ENCODE measurements around the gene TMPRSS15.
"Not testable (repeated sequence)": the region's sequence is repeated elsewhere in the genome, so short reads cannot be mapped to it uniquely, and the experiment has no call there.

Gene TMPRSS15

DNA sequence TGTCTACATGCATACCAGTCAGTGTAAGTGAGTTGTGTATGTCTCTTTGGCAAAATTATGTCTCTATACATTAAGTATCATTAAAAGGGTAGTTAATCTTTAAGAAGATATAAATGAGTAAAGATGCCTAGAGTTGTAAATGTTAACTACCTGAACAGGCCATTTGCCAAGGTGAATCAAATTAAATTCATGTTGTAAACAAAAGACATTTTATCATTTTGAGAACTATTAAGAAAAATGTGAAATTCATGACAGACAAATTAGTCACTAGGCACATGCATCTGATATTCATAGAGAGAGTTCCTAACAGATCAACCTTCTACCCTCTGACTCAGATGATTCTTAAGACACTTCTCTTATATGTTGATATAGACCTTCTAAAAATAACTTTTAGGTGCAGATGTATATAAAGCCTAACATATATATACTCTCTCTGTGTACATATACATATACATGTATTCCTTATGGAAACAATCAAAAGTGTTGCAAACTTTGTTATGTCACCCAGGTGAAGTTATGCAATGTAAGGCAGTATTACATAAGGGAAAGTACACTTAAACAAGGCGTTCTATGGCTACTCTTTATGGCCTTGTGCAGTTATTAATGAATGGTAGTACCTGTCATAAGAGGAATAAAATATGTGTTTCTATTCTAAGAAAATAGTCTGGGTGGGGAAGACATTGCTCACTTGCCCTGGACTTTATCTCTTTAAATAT is at the start of gene TMPRSS15:
Gene TMPRSS15 (minus strand): TSS at position 51 of the 716 bp plus-strand sequence. CDS start 163 bp downstream, outside the sequence.
- no peak for DNase-seq

DNA sequence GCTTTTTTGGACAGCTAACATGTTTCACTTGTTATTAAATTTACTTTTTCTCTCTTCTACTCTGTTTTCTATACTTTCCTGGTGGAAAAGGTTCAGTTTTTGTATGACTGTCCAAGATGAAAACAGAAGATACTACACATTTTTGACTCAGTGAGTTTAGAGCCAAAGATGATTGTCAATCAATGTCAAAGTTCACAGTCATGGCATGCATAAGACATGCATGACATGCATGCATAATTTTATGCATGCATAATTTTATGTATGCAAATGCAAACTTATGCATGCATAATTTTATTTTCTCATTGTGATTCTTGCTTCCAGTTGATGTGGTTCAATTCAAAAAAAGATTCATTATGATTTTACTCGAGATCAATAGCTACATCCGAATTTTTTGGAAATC is 48.1 kb upstream of the TMPRSS15 start:
- DNase-seq: no peak

DNA sequence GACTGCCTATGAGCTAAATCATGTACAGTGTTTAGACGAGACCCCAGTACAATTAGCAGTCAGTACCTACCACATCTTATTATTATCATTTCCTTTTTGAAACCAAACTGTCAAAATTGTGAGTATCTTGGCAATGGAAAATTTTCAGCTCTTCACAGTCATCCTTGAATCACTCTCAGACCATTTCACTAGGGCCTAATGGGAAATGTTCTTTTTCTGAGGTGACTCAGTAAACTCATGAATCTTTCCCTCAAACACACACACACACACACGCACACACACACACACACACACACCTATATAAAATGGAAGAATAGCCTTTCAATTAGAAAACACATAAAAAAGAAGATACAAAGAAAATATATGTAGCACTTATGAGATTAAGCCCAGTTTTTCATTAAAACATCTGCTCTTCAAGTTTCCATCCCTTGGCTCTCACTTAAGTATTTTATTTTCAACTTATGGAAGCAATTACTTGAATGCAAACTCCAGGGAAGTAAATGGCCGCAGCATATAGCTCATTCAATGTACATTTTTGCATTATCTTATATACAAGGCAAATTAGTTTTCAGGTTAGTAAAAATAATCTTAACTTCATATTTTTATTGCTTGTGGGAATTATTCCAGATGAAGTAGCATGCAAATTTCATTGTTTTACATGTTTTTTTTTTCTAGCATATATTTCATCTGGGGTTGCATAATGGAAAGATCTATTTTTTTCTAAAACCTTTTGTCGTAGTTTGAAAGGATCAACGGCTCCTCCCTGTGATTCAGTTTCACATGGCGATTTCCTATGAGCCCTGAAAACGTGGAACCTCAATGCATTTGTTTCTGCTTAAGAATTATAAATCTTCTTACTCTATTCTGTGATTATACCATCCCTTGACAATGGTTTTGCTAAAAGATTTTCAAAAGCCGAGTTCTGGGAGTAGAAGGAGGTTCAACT is 46.3 kb upstream of the TMPRSS15 start:
- no peak for DNase-seq

DNA sequence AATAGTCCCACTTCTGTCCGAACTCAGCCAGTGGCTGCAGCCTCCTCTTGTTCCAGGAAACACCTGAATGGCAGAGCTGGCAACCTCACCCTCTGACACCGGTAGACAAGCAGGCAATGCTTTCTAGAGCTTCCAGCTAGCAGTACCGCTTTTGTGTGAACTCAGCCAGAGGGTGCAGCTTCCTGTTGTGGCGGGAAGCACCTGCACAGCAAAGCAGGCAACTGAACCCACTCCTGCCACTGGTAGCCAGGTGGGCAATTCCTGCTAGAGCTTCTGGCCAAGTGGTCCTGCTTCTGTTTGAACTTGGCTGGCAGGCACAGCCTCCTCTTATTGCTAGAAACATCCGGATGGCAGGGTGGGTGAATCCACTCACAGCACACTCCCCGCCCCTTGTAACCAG is 40.1 kb upstream of the TMPRSS15 start:
- no peak for DNase-seq

DNA sequence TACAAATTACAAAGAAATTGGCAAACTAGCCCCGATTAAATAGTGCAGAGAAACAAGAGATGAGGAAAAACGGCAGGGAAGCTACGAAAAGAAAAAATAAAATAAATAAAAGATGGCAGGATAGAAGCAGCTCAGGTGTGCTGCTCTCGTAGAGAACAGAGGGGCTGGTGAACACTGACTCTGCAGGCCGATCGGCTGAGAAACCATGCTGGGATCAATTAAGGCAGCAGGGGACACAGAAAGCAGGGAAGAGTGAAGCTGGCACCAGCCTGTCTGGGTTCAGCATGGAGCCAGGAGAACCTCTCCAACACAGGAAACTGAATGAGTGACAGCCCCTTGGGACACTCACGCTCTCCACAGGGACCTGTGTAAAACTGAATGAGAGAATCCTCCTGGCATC is 39.5 kb upstream of the TMPRSS15 start:
- no peak for DNase-seq

DNA sequence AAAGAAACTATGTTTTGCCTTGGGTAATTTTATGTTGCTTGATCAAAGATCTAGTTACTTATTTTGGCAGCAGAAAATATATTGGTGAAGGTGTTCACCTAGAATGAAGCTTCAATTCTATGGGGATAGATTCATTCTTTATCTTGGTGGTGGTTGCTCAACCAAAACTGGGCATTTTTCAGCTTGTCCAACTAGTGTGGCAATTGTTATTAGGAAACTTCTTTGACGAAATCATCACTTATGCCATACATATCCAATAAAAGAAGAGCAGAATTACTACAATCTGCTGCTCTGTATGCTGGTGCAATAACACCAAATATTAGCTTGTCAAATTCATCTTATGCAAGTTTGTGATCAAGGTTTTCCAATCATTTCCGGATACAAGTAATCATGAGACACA is 26.8 kb upstream of the TMPRSS15 start:
- no peak for DNase-seq

DNA sequence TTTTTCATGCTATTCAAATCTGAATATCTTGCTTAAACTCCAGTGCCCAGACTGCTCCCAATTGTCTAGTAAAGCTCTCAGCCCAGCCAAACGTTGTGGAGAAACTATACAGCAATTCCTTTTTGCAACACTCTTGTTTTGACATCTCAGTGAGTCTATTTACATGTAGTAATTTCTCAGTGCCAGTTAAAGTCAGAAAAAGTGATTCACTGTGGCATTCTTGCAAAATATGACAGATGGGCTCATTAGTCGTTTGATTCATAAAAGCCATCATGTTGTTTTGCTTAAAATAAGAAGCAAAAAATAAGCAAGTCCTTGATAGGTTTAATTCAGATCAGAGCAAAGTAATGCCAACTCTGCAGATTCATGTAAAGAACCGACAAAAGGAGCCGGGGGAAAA is 20.7 kb upstream of the TMPRSS15 start:
- DNase-seq: no peak

DNA sequence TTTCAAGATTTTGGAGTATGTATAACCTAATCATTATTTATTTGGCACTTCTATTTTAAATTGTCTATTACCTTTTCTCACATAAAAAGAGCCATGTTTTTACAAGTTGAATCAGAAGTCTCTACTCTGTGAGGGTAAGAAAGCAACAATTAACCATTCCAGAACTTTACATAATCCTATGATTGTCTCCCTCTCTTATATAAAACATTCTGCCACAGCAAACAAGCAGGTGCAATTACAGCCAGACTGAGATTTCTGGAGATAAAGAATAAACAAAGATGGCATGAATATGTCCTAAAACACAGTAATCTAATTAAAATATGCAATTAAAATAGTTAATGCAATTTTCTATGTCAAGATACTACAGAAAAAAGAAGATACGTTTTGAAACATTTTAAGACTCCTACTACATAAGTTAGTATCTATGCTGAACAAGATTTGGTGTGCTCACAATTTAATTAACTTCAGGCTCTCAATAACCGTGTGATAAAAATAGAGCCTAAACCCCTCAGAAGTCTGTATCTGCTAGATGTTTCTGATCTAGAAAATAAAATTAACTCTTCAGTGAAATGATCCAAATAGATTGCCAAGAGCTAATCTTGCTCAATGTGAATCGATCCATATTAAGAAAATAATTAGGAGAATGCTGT is 13.7 kb upstream of the TMPRSS15 start:
- no peak for DNase-seq

DNA sequence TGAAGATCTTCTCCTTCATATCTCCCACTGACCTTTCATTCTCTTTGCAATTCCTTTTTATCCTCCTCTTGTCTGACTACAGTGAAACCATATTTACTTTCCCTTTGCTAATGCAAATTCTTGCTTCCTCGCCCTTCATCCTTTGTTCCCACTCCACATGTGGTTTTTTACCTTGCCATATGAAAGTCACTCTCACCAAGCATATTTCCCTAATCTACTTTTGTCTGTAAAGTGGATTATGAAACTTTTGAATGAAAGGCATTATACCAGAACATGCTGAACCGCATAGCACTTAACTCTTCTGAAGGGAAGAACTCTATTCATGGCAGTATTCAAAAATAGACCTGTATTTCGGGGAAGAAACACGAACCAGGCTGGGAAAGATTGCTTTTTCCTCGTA is 8.0 kb upstream of the TMPRSS15 start:
- DNase-seq: no peak

DNA sequence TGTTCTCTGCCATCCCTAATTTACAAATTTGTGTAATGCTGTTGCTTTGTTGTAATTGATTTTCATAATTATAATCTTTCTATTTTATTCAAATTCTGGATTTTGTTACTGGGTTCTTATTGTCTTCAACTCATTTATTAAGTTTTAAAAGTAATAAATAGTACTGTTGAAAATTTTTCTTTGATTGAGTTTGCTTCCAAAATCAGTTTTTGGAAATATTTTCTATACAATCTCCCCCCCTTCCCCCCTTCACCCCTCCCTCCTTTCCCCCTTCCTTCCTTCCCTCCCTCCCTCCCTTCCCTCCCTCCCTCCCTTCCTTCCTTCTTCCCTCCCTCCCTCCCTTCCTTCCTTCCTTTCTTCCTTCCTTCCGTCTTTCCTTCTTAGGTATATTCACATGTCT is 6.0 kb upstream of the TMPRSS15 start:
- DNase-seq: no peak

DNA sequence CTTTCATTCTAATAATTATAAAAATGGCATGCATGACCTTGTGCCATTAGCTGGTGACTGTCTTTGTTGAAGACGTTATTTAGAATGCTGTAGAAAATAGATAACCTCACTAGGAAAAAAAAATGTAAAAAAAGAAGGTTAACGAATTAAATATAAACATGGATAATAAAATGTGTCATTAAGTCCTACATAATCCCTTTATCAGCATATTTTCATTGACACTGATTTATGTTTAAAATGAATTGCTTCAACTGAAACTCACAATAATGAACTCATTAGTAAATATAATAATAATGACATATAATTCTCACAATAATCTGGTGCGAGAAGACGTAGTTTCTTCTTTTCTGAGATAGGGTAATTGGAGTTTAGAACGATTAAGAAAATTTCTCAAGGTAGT is 4.7 kb downstream of the TMPRSS15 start:
- no peak for DNase-seq

DNA sequence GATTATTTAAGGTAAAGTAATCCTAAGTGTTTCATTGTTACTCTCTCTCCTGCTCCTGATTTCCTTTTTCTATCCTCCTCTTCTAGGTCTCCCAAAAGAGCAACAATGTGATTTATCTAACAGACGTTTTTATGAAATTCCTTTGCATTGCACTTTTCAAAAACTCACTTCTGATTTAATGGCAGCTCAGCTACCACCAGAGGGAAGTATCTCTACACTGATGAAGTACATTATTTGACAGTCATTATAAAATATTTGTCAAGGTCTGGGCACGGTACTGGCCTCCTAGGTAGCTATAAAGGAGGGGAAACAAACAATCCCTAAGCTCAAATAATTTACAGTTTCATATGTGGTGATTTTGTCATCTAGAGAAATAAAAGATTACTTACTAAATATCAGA is 15.6 kb downstream of the TMPRSS15 start:
- no peak for DNase-seq

DNA sequence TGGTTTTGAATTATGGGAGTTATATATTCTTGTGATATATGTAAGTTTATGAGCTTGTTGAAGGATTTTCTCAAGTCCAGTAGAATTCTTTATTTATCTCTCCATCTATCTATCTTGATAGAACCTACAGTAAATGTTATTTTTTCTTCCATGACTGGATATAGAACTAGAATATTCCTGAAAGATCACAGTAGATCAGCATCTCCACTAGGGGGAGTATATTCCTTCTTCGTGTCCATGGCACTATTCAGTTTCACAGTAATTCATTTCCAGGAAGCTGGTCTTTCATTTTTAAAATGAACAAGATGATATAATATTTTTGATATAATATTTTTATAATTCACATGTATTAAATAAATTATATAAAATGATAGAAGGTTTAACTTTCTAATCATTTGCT is 18.8 kb downstream of the TMPRSS15 start:
- no peak for DNase-seq

DNA sequence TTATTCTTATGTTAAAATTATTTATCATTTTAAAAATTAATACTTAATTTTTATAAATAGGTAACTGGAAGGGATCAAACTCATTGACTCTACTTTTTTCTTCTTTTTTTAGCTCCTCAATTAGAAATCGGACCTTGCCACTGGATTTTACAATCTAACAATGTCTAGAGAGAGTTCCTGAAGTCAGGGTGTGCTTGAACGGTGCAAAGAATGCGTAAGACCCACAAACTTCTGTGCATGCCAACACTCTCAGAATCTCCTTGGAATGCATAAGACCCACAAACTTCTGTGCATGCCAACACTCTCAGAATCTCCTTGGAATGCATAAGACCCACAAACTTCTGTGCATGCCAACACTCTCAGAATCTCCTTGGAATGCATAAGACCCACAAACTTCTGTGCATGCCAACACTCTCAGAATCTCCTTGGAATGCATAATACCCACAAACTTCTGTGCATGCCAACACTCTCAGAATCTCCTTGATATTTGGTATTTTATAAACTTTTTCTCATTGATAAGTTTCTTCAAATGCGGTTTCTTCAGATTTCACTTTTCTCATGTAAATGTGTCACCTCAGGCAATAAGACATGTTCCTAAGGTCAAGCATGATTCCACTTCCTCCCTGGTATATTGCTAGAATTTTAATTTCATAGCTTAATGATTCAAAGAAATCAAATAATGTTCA is 20.5 kb downstream of the TMPRSS15 start:
- not testable (repeated sequence) for DNase-seq

DNA sequence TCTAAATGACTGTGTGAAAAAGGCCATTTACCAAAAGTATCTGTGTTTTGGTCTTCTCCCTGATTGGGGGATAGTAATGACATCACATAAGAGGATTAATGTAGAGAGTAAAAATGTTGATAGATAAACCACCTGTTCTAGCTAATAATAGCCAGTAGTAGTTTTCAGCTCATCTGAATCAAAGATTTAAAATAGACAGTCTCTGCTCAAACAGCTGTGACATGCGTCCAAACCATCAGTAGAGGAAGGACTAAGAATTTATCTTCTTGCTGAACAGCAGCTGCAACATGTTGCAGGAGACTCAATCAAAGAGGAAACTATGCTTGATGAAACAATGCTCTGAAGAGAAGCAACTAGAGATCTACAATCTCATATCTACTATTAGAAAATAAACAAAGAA is 21.4 kb downstream of the TMPRSS15 start:
- DNase-seq: no peak

DNA sequence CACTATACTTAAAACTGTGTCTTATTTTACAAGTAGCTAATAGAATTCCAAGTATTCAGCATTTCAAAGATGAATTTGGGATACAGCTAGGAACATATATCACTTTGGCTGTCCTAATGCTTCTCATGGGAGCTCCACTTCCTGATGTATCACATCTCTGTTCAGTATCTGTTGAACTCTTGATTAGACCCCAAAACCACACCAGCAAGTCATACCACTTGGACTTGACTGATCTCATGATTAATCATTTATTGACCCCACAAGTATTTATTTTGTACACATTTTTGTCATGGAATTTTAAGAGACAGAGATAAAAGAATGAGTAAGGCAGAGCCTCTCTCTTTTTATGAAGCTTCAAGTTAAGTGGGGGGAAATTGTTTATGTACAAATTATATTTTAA is 30.0 kb downstream of the TMPRSS15 start:
- DNase-seq: no peak

DNA sequence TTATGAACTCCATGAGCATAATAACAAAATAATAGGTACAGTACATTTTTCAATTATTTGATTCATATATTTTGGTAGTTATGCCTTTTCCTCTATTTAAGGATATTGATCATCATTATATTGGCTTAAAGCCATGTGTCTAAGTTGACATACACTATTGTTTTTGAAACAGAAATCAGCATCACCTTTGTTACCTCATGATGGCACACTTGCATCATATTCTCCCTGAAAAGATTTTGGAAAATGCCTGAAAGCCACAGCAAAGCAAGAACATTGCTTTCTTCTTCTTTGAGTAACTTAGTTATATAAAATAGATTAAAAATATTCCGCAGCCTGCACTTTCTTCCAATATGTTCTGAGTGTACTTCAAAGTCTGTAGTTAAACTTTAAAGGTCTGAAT is 33.3 kb downstream of the TMPRSS15 start:
- no peak for DNase-seq

DNA sequence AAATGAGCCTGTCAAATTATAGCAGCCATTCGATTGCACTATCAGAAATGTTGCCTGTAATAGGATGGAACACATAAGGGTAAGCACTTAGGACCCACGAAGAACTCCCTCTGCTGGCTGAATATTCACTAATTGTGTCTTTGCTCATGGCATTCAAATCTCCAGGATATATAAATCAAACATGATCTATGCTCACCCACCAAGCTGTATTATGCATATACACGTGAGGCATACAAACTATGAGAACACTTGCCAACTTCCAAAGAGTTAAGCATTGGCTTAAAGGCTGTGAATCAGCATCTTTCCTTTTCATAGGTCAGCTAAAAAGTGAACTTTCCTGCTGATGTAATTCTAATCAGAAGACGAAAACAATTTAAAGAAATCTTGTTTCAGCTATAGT is 34.5 kb downstream of the TMPRSS15 start:
- DNase-seq: no peak

DNA sequence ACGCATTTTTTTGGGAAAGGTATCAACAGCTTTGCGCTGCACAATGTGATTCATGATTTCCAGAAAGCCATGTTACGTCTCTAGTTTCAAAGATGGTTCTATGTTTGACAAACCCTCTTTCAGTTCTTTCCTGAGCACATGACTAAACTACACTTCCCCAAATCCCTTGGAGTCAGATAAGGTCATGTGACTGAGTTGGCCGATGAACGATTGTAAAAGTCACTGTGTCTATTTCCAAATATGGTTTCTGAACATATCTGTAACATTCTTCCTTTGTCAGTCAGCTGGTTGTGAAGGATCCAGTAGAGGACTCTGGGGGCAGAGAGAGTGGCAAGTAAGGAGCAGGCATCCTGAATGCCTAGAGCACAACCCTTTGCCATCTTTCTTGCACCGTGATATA is 35.4 kb downstream of the TMPRSS15 start:
- no peak for DNase-seq

DNA sequence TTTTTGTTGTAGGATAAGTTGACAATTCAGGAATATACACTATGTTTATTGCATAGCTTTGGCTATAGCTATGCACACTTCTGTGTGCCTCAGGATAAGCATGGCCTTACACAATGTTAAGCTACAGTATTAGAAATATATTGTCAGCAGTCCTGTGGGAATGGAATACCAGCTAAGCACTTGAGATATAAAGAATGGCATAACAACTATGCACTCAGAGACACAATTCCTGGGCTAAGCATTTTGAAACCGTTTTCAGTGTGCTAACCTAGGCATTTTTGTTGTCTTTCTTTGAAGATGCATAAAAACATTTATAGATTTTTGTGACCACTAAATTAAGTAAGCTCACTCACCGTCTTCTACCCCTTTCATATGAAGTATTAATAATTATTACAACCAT is 46.8 kb downstream of the TMPRSS15 start:
- no peak for DNase-seq

DNA sequence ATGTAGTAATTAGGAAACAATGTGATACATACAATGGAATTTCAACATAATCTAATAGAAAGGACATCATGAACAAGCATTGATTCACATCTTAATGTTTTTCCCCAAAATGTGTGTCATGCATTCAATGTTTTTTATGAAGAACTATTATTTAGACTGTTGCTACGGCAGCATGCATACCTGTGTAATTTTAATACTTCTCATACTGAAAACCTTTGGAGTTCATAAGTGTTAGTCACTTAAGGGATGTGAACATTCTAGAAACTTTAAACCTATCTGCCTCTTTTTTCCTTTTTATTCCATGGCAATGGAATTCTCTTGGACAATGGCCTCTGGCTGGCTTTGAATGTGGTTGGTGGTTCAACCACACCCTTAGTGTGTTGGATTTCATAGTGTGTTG is 48.6 kb downstream of the TMPRSS15 start:
- no peak for DNase-seq

DNA sequence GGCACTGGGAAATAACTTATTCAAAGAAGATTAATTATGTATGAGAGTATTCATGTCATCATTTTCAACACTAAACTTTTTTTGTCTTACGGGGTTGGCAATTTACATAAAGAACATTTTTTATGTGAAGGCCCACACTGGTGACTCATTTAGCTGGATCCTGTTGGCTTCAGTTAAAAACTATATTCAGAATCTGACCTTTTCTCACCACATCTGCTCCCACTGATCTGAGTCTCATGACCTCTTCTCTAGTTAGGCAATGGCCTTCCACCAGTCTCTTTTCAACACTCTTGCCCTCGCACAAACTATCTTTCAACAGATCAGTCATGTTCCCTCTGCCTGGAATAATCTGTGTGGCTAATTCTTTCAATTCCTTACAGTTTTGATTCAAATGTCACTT is 53.4 kb downstream of the TMPRSS15 start:
- no peak for DNase-seq

DNA sequence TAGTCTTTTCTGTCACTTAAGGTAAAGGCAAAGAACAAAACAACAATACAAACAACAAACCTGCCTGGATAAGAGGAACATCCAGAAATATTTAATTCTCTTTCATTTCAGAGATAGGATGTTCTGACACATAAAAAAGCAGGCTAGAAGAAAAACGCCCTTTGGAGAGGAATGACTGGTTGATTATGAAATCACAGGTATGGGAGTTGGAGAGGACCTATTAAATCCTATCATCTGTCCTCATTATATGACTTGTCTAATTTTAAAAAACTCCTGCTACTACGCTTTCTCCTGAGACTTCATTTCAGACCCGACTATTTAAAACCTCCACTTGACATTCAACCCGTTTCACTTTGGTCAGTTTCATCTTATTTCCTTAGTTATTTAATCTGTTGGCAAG is 54.1 kb downstream of the TMPRSS15 start:
- no peak for DNase-seq

All from DMS79 treated with DMSO at 0.1 percent for 48 hours (cell line).